Stimulated activated naive CD8-positive, alpha-beta T cell treated with anti-CD3 and anti-CD28 coated beads, Interleukin-15, amount 100 ng/mL, for 72 hours (primary cell): ENCODE measurements around the gene NCK1.
"Not testable (repeated sequence)": the region's sequence is repeated elsewhere in the genome, so short reads cannot be mapped to it uniquely, and the experiment has no call there.

ENCODE experiments used
- ATAC-seq: fragments of 150-1000 bp; cut with Tn5 transposase; 2 replicates; pipeline ENCODE4 v1.10.0; 2021; ENCODE audit warnings: mild to moderate bottlenecking, moderate library complexity
- DNase-seq, 2 donors: peaks; one replicate each; pipeline ENCODE4 v3.0.0; 2021 to 2022
- H3K27ac Mint-ChIP-seq, 2 donors: one replicate each; pipeline ENCODE4 v1.8.0; 2022; ENCODE audit warnings: mild to moderate bottlenecking in 2 of 2, mixed read lengths in 2 of 2, moderate library complexity in 2 of 2
- H3K27me3 Mint-ChIP-seq: one replicate; pipeline ENCODE4 v1.8.0; 2022; ENCODE audit warnings: mixed read lengths
- H3K4me1 Mint-ChIP-seq: one replicate; pipeline ENCODE4 v1.8.0; 2022; ENCODE audit warnings: mild to moderate bottlenecking, mixed read lengths
- H3K4me3 Mint-ChIP-seq, 2 donors: one replicate each; pipeline ENCODE4 v1.8.0; 2022; ENCODE audit warnings: mild to moderate bottlenecking in 2 of 2, mixed read lengths in 2 of 2, moderate library complexity in 1 of 2
- H3K9me3 Mint-ChIP-seq, 2 donors: one replicate each; pipeline ENCODE4 v1.8.0; 2022; ENCODE audit warnings: mixed read lengths in 2 of 2

NCK1 gene

GRCh38 chr3:136891934-136892855, 30.2 kb downstream of the NCK1 start:
- Mint-ChIP-seq H3K4me1 (peaks cover 55% of the 10 kb centered on the region), H3K9me3 (peaks cover 0 to 5% of the 10 kb centered on the region in 2 donors), H3K4me3 (no peak overlapping the region), H3K27ac (no peak overlapping the region), H3K27me3 (no peaks in the 10 kb centered on the region)
- DNase-seq (no peak), ATAC-seq (no peak)

GRCh38 chr3:136893848-136894443, 31.9 kb downstream of the NCK1 start:
- Mint-ChIP-seq H3K4me3 (no peak overlapping the region), H3K27ac (peak overlapping the region in 1 of 2 donors; percentile 14), H3K9me3 (peaks cover 0 to 5% of the 10 kb centered on the region in 2 donors), H3K27me3 (no peaks in the 10 kb centered on the region), H3K4me1 (peaks cover 46% of the 10 kb centered on the region)
- DNase-seq (no peak), ATAC-seq (no peak)

GRCh38 chr3:136897171-136897570, 35.2 kb downstream of the NCK1 start:
- not testable (repeated sequence) for H3K4me3 Mint-ChIP-seq, DNase-seq, H3K27me3 Mint-ChIP-seq, H3K27ac Mint-ChIP-seq, ATAC-seq
- H3K9me3 Mint-ChIP-seq = peaks cover 14 to 20% of the 10 kb centered on the region in 2 donors
- H3K4me1 Mint-ChIP-seq = peaks cover 62% of the 10 kb centered on the region

GRCh38 chr3:136898549-136898948, 36.5 kb downstream of the NCK1 start:
- Mint-ChIP-seq H3K27me3 (no peaks in the 10 kb centered on the region), H3K4me3 (no peak overlapping the region), H3K9me3 (peaks cover 23 to 26% of the 10 kb centered on the region in 2 donors), H3K4me1 (peaks cover 59% of the 10 kb centered on the region), H3K27ac (no peak overlapping the region)
- DNase-seq (no peak), ATAC-seq (no peak)

GRCh38 chr3:136898954-136899353, 36.9 kb downstream of the NCK1 start:
- no peak overlapping the region for H3K27ac Mint-ChIP-seq
- ATAC-seq = no peak
- H3K4me3 Mint-ChIP-seq = no peak overlapping the region
- H3K4me1 Mint-ChIP-seq = peaks cover 55% of the 10 kb centered on the region
- DNase-seq = no peak
- no peaks in the 10 kb centered on the region for H3K27me3 Mint-ChIP-seq
- H3K9me3 Mint-ChIP-seq = peaks cover 27 to 30% of the 10 kb centered on the region in 2 donors

GRCh38 chr3:136899622-136900158, 37.7 kb downstream of the NCK1 start:
- DNase-seq (no peak), ATAC-seq (peak; percentile 61)
- Mint-ChIP-seq H3K4me1 (peaks cover 51% of the 10 kb centered on the region), H3K4me3 (peak overlapping the region; percentile 4 to 29), H3K9me3 (peaks cover 27 to 30% of the 10 kb centered on the region in 2 donors), H3K27me3 (no peaks in the 10 kb centered on the region), H3K27ac (peak overlapping the region; percentile 8 to 38)

GRCh38 chr3:136900694-136901093, 38.7 kb downstream of the NCK1 start:
- Mint-ChIP-seq H3K9me3 (peaks cover 27 to 30% of the 10 kb centered on the region in 2 donors), H3K4me1 (peaks cover 61% of the 10 kb centered on the region)
- DNase-seq, H3K4me3 Mint-ChIP-seq, H3K27me3 Mint-ChIP-seq, H3K27ac Mint-ChIP-seq, ATAC-seq: not testable (repeated sequence)

GRCh38 chr3:136901391-136901790, 39.4 kb downstream of the NCK1 start:
- ATAC-seq (no peak), DNase-seq (no peak)
- Mint-ChIP-seq H3K9me3 (peaks cover 27 to 30% of the 10 kb centered on the region in 2 donors), H3K4me3 (no peak overlapping the region), H3K4me1 (peaks cover 68% of the 10 kb centered on the region), H3K27me3 (no peaks in the 10 kb centered on the region), H3K27ac (no peak overlapping the region)

- H3K4me3 Mint-ChIP-seq, H3K27ac Mint-ChIP-seq: not testable (repeated sequence)
Observed at GRCh38 chr3:136902530-136902929, 40.5 kb downstream of the NCK1 start.

GRCh38 chr3:136903899-136904298, 41.9 kb downstream of the NCK1 start:
- H3K4me3 Mint-ChIP-seq = no peak overlapping the region
- H3K4me1 Mint-ChIP-seq = peaks cover 85% of the 10 kb centered on the region
- H3K9me3 Mint-ChIP-seq = peaks cover 27 to 30% of the 10 kb centered on the region in 2 donors
- no peak overlapping the region for H3K27ac Mint-ChIP-seq
- no peak for ATAC-seq
- H3K27me3 Mint-ChIP-seq = no peaks in the 10 kb centered on the region
- DNase-seq = no peak

More at GRCh38 chr3:136902530-136902929, 40.5 kb downstream of the NCK1 start:
- H3K9me3 Mint-ChIP-seq = peaks cover 27 to 30% of the 10 kb centered on the region in 2 donors
- not testable (repeated sequence) for H3K27me3 Mint-ChIP-seq, DNase-seq, ATAC-seq
- H3K4me1 Mint-ChIP-seq = peaks cover 79% of the 10 kb centered on the region

GRCh38 chr3:136904746-136905145, 42.7 kb downstream of the NCK1 start:
- Mint-ChIP-seq H3K27me3 (no peaks in the 10 kb centered on the region), H3K4me3 (no peak overlapping the region), H3K4me1 (peaks cover 85% of the 10 kb centered on the region), H3K27ac (no peak overlapping the region), H3K9me3 (peaks cover 27 to 30% of the 10 kb centered on the region in 2 donors)
- DNase-seq = no peak
- ATAC-seq = no peak

- Mint-ChIP-seq H3K4me3 (no peak overlapping the region), H3K4me1 (peaks cover 82% of the 10 kb centered on the region), H3K9me3 (peaks cover 23 to 24% of the 10 kb centered on the region in 2 donors), H3K27me3 (no peaks in the 10 kb centered on the region), H3K27ac (no peak overlapping the region)
- no peak for DNase-seq
- no peak for ATAC-seq
Observed at GRCh38 chr3:136905549-136905948, 43.5 kb downstream of the NCK1 start.

- DNase-seq (no peak), ATAC-seq (no peak)
- no peak overlapping the region for H3K27ac Mint-ChIP-seq
- no peaks in the 10 kb centered on the region for H3K27me3 Mint-ChIP-seq
- peaks cover 75% of the 10 kb centered on the region for H3K4me1 Mint-ChIP-seq
- H3K9me3 Mint-ChIP-seq = peaks cover 12 to 13% of the 10 kb centered on the region in 2 donors
- H3K4me3 Mint-ChIP-seq = no peak overlapping the region
Observed at GRCh38 chr3:136906725-136907124, 44.7 kb downstream of the NCK1 start.

GRCh38 chr3:136908297-136908696, 46.3 kb downstream of the NCK1 start:
- DNase-seq (no peak), ATAC-seq (no peak)
- Mint-ChIP-seq H3K4me3 (no peak overlapping the region), H3K9me3 (peaks cover 5 to 11% of the 10 kb centered on the region in 2 donors), H3K4me1 (peaks cover 75% of the 10 kb centered on the region), H3K27me3 (no peaks in the 10 kb centered on the region), H3K27ac (no peak overlapping the region)

- ATAC-seq = no peak
- H3K27ac Mint-ChIP-seq = peak overlapping the region in 1 of 2 donors; percentile 28
- H3K4me3 Mint-ChIP-seq = peak overlapping the region; percentile 0 to 4
- no peak for DNase-seq
- peaks cover 75% of the 10 kb centered on the region for H3K4me1 Mint-ChIP-seq
- H3K9me3 Mint-ChIP-seq = peaks cover 0 to 4% of the 10 kb centered on the region in 2 donors
- H3K27me3 Mint-ChIP-seq = no peaks in the 10 kb centered on the region
Observed at GRCh38 chr3:136909187-136909586, 47.2 kb downstream of the NCK1 start.

GRCh38 chr3:136910697-136911096, 48.7 kb downstream of the NCK1 start:
- Mint-ChIP-seq H3K27me3 (no peaks in the 10 kb centered on the region), H3K9me3 (peaks cover 0 to 4% of the 10 kb centered on the region in 2 donors), H3K27ac (no peak overlapping the region), H3K4me3 (no peak overlapping the region), H3K4me1 (peaks cover 78% of the 10 kb centered on the region)
- no peak for DNase-seq
- ATAC-seq = no peak
